ENCODE measurements around the gene KRTAP12-3.
"Not testable (repeated sequence)": the region's sequence is repeated elsewhere in the genome, so short reads cannot be mapped to it uniquely, and the experiment has no call there.

Gene KRTAP12-3, protein sequence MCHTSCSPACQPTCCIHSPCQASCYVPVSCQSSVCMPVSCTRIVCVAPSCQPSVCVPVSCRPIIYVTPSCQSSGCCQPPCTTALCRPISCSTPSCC

DNA sequence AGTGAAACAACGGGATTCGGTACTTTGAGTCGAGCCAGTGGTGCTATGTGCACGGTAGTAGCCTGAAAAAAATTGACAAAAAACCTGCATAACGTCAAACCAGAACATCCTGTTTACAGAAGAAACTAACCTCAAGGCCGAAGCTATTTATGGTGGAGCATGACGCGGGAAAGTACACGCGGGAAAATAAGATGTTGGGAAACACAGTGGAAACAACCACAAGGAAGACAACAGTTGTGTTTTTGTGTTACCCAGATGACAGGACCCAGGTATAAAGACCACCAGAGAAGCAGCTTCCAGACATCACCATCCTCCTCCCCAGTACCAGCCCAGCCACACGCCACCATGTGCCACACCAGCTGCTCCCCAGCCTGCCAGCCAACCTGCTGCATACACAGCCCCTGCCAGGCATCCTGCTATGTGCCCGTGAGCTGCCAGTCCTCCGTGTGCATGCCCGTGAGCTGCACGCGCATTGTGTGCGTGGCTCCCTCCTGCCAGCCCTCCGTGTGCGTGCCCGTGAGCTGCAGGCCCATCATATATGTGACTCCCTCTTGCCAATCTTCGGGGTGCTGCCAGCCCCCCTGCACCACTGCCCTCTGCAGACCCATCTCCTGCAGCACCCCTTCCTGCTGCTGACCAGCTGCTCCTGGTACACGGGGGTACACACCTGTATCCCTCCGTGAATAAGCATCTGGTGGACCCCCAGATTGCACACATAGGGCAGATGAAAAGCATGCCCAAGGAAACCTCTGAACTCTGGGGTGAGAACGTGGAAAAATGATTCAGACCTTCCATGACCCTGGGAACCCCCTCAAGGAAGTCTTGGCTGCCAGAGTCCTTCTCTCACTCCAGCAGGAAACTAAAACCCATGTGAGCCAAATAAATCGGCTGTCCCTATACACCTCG lies at the start of gene KRTAP12-3:
Gene KRTAP12-3 (plus strand): TSS at position 298 of the 906 bp plus-strand sequence. CDS start 48 bp downstream, at position 346.
- no peak for DNase-seq (ENCODE audit: low spot score)

DNA sequence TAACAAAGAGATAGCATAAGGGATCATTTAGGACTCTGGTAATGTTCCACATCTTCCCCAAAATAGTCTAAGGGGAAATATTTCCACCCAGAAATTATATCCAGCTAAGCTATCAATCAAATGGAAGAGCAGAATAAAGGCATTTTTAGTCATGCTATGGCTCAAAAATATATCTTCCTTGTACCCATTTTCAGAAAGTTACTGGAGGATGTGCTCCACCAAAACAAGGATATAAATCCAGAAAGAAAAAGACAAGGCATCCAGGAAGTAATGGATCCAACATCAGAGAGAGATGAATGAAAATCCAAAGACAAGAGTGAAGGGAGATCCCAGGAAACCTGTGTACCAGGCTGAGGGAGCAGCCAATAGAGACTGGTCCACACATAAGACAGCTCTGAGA lies 48.5 kb upstream of the KRTAP12-3 start:
- no peak for DNase-seq (ENCODE audit: low spot score)

DNA sequence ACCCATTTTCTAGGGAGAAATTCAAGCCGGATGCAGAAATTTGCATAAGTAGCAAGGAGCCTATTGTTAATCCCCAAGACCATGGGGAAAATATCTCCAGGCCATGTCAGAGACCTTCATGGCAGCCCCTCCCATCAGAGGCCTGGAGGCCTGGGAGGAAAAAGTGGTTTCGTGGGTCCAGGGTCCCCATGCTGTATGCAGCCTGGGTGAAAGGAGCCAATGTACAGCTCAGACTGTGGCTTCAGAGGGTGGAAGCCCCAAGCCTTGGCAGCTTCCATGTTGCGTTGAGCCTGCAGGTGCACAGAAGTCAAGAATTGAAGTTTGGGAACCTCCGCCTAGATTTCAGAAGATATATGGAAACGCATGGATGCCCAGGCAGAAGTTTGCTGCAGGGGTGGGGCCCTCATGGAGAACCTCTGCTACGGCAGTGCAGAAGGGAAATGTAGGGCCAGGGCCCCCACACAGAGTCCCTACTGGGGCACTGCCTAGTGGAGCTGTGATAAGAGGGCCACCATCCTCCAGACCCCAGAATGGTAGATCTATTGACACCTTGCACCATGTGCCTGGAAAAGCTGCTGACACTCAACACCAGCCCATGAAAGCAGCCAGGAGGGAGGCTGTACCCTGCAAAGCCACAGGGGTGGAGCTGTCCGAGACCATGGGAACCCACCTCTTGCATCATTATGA lies 47.4 kb upstream of the KRTAP12-3 start:
- DNase-seq (ENCODE audit: low spot score): not testable (repeated sequence)

DNA sequence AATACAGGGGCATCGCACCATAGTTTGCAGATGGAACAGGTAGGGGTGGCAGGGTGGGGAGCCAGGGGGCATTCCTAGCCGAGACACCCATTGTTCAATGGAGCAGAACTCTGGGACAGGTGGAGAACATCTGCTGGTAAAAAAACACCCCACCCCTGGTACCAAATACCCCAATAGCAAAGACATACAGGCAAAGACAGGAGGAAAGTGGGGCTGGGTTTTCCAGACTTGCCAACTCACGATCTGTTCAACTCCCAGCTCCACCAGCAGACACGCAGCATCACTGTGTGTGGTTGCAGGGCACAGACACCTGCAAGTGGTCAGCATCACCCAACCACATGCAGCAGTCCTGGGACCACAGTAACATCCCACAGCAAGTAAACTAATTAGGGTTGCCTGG lies 46.2 kb upstream of the KRTAP12-3 start:
- no peak for DNase-seq (ENCODE audit: low spot score)

DNA sequence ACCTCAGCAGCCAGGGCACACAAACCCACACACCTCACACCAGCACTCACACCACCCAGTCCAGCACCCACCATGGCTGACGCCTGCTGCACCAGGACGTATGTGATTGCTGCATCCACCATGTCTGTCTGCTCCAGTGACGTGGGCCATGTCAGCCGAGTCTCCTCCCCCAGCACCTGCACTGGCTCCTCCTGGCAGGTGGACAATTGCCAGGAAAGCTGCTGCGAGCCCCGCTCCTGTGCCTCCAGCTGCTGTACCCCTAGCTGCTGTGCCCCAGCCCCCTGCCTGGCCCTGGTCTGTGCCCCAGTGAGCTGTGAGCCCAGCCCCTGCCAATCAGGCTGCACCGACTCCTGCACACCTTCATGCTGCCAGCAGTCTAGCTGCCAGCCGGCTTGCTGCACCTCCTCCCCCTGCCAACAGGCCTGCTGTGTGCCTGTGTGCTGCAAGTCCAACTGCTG lies 45.7 kb upstream of the KRTAP12-3 start, which contains the start of gene KRTAP10-8:
Gene KRTAP10-8 (plus strand): TSS at position 51 of the 458 bp plus-strand sequence. CDS start 22 bp downstream, at position 73.
- no peak for DNase-seq (ENCODE audit: low spot score)

DNA sequence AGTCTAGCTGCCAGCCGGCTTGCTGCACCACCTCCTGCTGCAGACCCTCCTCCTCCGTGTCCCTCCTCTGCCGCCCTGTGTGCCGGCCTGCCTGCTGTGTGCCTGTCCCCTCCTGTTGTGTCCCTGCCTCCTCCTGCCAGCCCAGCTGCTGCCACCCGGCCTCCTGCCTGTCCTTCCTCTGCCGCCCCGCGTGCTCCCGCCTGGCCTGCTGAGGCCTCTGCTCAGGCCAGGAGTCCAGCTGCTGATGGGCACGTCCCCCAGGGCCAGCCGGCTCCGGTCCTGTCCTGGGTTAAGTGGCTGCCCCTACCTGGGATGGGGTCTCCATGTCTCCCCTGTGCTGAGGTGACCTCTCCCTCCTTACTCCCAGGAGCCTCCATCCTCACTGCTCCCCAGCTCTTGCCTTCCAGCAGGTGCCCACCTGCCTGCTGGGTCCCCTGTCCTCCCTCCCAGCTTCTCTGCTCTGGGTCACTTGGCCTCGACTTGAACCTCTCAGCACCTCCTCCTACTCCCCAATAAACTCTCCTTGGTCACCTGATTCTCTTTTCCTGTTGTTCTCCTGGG lies 45.0 kb upstream of the KRTAP12-3 start:
- DNase-seq (ENCODE audit: low spot score): no peak

DNA sequence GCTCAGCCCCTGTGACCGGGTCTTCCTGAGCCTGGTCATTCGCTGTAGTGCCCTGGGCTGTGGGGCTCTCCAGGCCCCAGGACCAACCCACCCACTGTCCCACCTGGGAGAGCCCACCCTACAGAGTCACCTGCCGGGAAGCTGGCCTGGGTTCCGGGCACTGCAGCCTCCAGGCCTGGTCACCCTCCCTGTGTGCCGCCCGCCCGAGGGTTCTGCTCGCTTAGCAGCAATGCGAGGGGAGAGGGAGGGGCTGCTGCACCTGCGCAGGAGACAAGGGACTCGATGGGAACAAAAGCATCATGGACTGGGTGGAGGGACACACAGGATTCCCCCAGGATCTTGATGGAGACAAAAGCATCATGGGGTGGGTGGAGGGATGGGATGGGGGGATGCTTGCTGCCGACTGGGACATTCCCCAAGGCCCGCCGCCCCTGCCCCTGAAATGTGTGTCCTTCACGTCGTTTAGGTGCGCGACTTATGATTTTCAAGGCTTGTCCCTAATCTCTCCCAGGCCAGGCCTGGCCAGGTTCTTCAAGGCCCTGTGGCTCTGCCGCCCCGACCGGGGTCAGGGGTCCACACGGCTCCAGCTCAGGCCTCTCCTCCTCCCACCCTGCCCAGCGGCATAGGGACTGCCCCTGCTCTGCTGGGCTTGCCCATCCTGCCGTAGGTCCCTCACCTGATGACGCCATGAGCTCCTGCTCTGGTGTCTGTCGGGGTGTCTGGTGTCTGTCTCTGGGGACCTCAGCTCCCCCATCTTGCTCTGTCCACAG lies 44.2 kb upstream of the KRTAP12-3 start:
- DNase-seq (ENCODE audit: low spot score): no peak

DNA sequence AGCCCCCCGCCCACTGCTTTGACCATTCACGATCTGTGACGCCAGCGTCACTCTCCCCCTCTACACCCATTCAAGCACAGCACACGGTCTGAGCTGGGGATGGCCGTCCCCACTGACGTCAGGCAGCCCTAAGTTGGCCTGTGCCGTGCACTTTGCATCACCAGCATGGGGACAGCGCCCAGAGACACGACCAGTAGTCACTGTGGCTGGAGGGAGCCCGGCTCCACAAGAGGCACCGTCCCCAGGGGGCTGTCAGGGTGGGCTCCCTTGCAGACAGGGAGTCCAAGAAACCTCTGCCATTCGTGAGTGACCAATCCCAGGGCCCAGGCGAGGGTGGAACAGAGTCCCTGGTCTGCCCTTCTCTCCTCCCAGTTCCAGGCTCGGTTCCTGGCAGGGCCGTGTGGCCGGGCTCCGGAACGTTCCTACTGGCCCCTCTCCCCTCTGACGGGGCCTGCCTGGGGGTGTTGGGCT lies 43.5 kb upstream of the KRTAP12-3 start:
- no peak for DNase-seq (ENCODE audit: low spot score)

DNA sequence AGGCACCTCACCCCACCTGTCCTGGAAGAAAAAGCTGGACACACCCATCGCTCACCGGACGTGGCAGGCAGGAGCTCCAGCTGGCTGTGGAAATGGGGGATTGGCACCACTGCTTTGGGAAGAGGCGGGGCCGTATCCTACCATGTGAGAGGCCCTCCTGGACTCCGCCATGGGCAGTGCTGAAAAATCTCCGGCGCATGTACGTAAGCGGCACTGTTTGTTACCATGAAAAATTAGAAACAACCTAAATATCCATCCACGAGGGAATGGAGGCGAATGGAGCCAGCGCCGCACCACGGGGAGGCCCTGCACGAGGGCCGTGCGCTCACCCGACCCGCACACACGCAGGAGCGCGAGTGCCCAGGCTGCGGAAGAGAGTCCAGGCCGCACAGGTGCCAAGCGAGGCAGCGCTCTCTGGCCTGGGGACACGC lies 42.8 kb upstream of the KRTAP12-3 start:
- no peak for DNase-seq (ENCODE audit: low spot score)

DNA sequence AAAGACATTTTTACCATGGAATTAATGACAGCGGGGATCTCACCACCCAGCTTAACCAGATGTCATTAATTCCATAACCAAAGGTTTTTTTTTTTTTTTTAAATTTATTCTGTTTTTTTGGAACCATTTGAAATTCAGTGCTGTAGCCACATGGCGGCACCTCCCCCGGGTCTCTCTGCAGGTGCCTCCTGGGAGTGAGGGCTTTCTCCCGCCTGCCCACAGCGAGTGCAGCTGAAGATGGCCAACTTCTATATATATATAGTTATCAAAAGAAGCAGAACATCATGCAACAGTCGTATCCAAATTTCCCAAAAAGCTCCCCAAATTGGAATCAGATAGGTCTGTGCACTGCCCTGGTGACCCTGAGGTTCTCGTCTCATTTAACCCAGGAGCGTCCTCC lies 42.3 kb upstream of the KRTAP12-3 start:
- DNase-seq (ENCODE audit: low spot score): no peak

DNA sequence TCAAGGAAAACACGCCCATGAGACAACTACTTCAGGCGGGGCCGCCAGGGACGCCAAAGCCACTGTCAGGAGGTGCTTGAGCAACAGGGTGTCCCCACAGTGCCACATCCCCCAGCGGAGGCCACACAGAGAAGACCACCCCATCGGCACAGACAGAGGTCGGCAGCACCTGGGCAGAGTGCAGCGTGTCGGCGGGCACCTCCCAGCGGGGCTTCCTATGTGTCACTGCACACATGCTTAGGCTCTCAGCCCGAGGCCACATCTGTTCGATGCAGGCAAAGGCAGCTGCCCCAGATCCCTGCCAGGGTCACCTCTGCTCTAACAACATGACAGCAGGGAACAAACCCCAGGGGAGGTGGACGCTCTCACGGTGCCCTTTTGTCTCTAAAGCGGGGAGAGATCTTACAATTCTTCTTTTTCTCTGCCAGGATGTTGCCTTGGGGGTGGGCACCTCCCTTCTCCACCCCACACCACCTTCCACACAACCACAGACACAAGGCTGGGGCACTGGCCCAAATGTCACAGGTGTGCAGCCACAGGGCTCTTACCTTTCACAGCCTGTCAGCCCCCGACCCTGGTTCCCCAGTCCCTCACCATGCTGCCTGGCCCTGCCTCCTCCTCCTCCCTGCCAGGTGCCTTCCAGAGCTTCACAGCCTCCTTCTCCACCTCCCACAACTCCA lies 41.7 kb upstream of the KRTAP12-3 start:
- no peak for DNase-seq (ENCODE audit: low spot score)

DNA sequence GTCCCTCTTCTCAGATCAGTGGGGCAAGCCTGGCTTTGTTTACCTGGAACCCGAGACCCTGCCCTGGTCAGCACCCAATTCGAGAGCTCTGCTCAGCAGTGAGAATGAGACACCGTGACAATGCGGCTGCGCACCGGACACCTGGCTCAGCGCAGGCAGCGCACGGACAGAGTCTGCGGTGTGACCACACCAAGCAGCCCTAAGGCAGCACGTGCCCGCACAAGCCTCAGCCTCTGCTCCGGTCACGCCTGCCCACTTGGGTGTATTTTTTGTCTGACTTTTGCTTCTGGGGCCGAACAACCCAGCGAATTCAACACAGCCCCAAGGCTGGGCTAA lies 41.2 kb upstream of the KRTAP12-3 start:
- DNase-seq (ENCODE audit: low spot score): no peak

DNA sequence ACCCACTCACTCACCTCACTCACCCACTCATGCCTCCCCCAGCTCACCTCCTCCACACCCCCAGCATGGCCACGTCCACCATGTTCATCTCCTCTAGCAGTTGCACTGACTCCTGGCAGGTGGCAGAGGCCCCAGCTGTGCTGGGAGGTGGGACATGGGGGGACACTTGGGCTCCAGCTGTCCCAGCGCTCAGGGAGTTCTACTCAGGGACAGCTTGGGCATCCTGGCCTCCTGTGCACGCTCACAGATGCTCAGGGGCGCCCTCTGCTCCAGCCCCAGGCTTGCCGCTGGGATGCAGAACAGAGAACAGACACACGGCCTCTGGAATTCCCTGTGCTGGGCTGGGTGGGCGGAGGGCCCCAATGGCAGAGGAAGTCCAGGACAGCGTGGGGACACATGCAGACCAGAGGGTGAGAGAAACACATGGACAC lies 40.6 kb upstream of the KRTAP12-3 start:
- no peak for DNase-seq (ENCODE audit: low spot score)

DNA sequence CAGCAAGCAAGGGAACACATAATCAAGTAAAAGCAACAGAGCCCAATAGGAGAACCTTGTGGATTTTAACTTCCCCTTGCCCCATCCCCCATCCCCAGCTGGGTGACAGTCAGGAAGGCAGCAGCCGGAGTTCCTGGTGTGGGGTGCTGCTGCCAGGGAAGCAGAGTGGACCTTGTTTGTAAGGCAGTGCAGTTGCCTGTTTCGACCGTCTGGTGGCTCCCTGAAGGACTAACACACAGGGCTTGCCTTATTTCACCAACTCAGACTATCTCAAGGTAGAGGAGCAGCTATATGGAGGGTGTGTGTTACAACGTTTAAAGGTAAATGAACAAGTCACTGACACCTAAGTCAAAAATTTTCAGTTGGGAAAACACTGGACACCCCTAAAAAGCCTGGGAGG lies 39.2 kb upstream of the KRTAP12-3 start:
- no peak for DNase-seq (ENCODE audit: low spot score)

DNA sequence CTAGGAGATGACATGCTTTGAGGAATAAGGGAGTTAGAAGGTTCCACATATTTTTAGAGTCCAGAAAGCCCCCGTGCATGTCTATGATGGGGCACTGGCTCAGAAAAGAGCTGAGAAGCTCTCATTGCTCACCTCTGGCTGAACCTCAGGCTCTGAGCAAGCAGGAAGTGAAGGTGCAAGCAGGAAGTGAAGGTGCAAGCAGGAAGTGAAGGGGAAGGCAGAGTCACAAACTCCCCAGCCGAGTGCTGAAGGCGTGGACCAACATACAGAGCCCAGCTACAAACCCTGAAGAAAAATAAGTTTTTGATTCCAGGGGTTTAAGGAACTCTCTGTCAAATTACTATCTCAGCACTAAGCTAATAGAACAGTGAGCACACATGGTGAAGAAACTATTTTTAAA lies 38.8 kb upstream of the KRTAP12-3 start:
- no peak for DNase-seq (ENCODE audit: low spot score)

DNA sequence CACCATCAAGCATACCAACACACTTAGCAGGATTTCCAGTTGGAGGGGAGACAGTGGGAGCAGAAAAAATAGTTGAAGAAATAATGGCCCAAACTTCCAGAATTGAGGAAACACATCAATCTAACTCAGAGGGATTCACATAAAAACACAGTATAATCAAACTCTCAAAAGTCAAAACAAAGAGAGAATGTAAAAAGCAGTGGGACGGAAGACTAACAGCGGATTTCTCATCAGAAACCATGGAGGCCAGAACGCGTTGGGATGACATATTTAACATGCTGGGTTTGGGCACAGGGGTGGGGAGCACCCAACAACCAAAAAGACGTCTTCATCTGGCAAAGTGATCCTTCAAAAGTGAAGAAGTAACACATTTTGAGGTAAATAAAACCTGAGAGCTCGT lies 37.8 kb upstream of the KRTAP12-3 start:
- DNase-seq (ENCODE audit: low spot score): no peak

DNA sequence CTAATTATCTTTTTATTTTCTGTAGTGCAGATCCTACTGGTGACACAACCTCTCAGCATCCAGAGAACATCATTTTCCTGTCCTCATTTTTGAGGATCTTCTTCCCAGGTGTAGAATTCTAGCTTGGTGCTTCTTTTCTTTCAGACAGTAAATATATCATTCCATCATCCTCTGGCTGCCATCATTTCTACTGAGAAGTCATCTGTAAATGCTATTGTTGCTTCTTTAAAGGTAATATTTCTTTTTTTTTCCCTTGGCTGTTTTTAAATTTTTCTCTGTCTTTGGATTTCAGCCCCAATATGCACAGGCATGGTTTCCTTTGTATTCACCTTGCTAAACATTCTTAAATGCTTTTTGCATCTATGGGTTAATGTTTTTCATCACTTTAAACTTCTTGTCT lies 34.2 kb upstream of the KRTAP12-3 start:
- DNase-seq (ENCODE audit: low spot score): no peak

DNA sequence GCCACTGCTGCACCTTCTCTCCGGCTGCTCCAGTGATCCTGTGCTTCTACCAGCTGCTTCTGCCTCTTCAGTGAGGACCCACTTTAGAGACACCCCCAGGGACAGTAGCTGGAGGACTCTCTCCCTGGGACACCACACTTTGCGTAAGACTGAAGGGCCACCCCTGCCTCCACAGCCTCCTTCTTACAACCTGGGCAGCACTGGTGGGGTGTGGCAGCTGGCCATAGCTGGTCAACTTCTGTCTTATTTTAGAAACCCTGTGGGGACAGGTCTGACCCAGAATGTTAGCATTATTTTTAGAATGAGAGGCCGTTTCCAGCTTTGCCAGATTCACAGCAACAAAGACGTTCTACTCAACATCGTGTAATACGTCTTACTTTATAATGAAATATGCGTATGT lies 32.0 kb upstream of the KRTAP12-3 start:
- no peak for DNase-seq (ENCODE audit: low spot score)

DNA sequence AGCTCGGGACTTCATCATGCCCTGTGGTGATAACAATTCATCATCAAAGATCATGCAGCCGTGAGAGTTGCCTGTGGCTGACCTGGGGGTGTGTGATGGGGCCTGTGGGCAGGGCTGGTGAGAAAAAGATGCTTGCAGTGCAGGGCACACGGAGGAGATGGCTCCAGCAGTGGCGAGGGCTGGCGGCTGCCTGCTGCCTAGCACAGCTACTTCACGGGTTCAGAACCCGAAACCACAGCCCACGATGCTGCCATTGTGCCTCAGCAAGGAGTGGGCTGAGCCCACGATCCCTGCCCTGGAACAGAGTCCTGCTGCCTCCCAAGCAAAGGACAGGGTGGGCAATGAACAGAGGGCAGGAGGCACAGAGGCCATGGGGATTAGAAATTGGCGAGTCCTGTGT lies 31.5 kb upstream of the KRTAP12-3 start:
- DNase-seq (ENCODE audit: low spot score): no peak

DNA sequence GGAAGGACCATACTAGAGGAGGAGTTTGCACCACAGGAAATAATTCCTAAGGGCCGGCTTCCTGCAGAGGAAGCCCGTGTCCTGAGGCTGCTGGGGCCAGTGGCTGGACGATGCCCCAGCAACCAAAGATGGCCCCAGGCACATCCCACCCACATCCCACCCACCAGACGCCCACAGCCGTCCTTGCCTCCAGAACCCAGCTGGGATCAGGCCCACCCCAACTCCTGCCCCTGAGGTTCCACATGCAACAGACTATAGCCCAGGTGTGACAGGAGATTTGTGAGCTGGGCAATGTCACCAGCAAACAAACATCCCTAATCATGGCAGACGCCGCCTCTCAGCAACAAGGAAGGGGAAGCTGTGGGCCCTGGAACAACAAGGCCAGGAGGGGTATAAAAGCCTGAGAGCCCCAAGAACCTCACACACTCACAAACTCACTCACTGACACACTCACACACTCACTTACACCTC lies 31.0 kb upstream of the KRTAP12-3 start, which contains the start of gene KRTAP10-9:
Gene KRTAP10-9 (plus strand): TSS at position 421 of the 471 bp plus-strand sequence. CDS start 79 bp downstream, outside the sequence.
- no peak for DNase-seq (ENCODE audit: low spot score)

Measured in putamen (tissue), 1 donor.